GM12864 (cell line): Measurements from ENCODE around the gene GPC5.
"Not testable (repeated sequence)": the region's sequence is repeated elsewhere in the genome, so short reads cannot be mapped to it uniquely, and the experiment has no call there.

Experiments used
- DNase-seq: peaks from one replicate; pipeline ENCODE4 v3.0.0-alpha.2; 2011; ENCODE audit warnings: low read depth
- H3K4me3 ChIP-seq: 2 replicates; pipeline ENCODE4 v1.5.1; 2011; ENCODE audit warnings: mild to moderate bottlenecking, low read depth, low read length, control low read depth
- CTCF ChIP-seq: IDR thresholded peaks from 2 replicates; pipeline ENCODE4 v1.5.1; 2011; ENCODE audit warnings: low read depth, mild to moderate bottlenecking, moderate library complexity, low read length, control low read depth, inconsistent platforms; ENCODE audit errors: missing control alignments

GPC5 gene

DNA sequence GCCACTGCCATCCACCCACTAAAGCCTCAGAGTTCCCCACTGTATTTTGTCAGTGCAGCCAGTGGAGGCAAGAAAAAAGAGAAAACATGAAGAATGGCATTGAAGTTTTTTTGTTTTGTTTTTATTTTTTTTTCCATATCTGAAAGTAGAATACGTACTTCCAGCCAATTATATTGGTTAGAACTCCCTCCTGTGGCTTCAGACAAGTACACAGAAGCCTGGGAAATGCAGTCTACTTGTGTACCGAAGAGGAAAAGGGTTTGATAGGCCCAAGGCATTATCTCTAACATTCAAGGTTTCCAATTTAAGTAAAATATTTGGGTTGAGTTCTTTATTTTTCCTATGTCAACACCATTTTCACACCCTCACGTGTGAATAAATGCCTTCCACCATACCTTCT is 1131.9 kb downstream of the GPC5 start:
- TF ChIP-seq CTCF: no peak
- DNase-seq: no peak
- H3K4me3 ChIP-seq: no peak overlapping the region

GRCh38 chr13:92535222-92536006 is 1137.0 kb downstream of the GPC5 start:
- no peak for TF ChIP-seq CTCF
- H3K4me3 ChIP-seq: no peak overlapping the region
- DNase-seq: no peak

GRCh38 chr13:92537471-92537870 is 1139.0 kb downstream of the GPC5 start:
- no peak overlapping the region for H3K4me3 ChIP-seq
- DNase-seq: no peak
- no peak for TF ChIP-seq CTCF

GRCh38 chr13:92538164-92538563 is 1139.7 kb downstream of the GPC5 start:
- no peak for DNase-seq
- TF ChIP-seq CTCF: no peak
- no peak overlapping the region for H3K4me3 ChIP-seq

DNA sequence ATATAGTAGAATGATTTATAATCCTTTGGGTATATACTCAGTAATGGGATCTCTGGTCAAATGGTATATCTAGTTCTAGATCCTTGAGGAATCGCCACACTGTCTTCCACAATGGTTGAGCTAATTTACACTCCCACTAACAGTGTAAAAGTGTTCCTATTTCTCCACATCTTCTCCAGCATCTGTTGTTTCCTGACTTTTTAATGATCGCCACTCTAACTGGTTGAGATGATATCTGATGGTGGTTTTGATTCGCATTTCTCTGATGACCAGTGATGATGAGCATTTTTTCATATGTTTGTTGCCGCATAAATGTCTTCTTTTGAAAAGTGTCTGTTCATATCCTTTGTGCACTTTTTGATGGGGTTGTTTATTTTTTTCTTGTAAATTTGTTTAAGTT is 1140.7 kb downstream of the GPC5 start:
- not testable (repeated sequence) for DNase-seq, H3K4me3 ChIP-seq

DNA sequence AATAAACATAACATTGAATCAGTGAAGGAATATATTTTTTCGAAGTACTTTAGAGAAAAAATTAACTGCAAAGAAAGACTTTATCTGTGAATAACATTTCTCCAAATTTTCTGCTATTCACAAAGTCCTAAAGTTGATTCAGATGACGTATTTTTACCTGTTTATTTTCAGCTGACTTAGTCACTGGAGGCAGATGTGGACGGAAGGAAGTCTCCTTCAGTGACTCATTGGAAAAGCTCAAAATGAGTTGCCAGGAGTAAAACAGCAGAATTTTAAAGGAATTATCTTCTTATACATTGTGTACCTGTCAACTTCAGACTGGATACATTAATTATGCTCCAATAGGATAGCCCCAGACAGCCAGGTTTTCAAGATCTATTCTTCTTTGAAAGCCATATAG is 1148.8 kb downstream of the GPC5 start:
- no peak for DNase-seq
- H3K4me3 ChIP-seq: no peak overlapping the region
- no peak for TF ChIP-seq CTCF

DNA sequence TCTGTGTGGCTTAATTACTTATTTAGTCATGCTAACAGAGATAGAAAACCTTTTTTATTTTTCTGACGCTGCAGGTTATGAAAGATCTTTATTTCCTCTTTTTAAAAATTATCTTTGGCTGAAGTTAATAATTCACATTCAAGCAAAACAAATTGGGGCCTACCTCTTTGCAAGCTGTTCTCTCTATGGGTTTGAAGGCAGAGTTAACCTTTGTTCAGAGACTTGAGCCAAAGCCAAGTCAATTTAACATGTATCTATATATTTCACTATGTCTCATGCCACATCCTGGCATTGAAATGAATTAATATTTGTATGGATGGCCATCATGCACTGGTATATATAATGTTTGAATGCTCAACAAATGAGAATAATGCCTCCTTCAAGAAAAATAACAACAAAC is 1150.9 kb downstream of the GPC5 start:
- no peak for TF ChIP-seq CTCF
- DNase-seq: no peak
- no peak overlapping the region for H3K4me3 ChIP-seq
